Measurements from ENCODE around the gene TSPAN9. TPM values are rescaled to one million over a fixed set of nuclear protein-coding genes. Genes with fewer than 3 reads are reported as not detected.
A peak's percentile ranks its signal among the peaks of the same experiment; 100 is the strongest.

The TSPAN9 gene
- polyA plus RNA-seq, 1 donor (not counting 4 experiments of a cell fraction or from before 2014, with no cell fraction given) = 27.5 TPM

- Histone ChIP-seq H3K27me3 (ENCODE audit: control insufficient read depth, extremely low read depth, insufficient read depth, low read length) (no peaks in the 10 kb centered on the region), H3K79me2 (ENCODE audit: control insufficient read depth, insufficient read depth, low read length) (peaks cover 10% of the 10 kb centered on the region), H3K4me1 (ENCODE audit: control insufficient read depth, extremely low read depth, insufficient read depth, low read length) (peaks cover 33% of the 10 kb centered on the region), H4K20me1 (ENCODE audit: control insufficient read depth, extremely low read depth, insufficient read depth, low read length) (no peaks in the 10 kb centered on the region), H3K36me3 (ENCODE audit: control insufficient read depth in 2 of 2, extremely low read depth in 1 of 2, insufficient read depth in 2 of 2, low read length in 2 of 2) (peaks cover 0 to 3% of the 10 kb centered on the region in 2 experiments), H3K9me1 (ENCODE audit: control insufficient read depth, extremely low read depth, insufficient read depth, low read length) (peaks cover 3% of the 10 kb centered on the region), H3K9me3 (ENCODE audit: control insufficient read depth, low read depth, low read length) (no peaks in the 10 kb centered on the region), H3K4me3 (ENCODE audit: control insufficient read depth in 2 of 3, extremely low read depth in 1 of 3, insufficient read depth in 2 of 3, low read depth in 1 of 3, low read length in 3 of 3) (no peak overlapping the region), H2AFZ (ENCODE audit: control insufficient read depth, low read length) (no peak overlapping the region), H3K4me2 (ENCODE audit: control insufficient read depth, extremely low read depth, insufficient read depth, low read depth, low read length) (no peak overlapping the region), H3K9ac (ENCODE audit: control insufficient read depth, extremely low read depth, insufficient read depth, low read length) (no peak overlapping the region), H3K27ac (ENCODE audit: control insufficient read depth, insufficient read depth, low read length) (no peak overlapping the region)
- no peak for TF ChIP-seq EZH2 (IDR thresholded peaks at IDR 0.05; ENCODE audit: low read length)
- no peak for TF ChIP-seq CTCF (optimal IDR thresholded peaks at IDR 0.05 in 1 of 3, IDR thresholded peaks at IDR 0.05 in 1 of 3, conservative IDR thresholded peaks at IDR 0.05 in 1 of 3; ENCODE audit: extremely low read depth in 1 of 3, insufficient read depth in 2 of 3, low read length in 3 of 3)
- FAIRE-seq (peak; percentile 72), DNase-seq (ENCODE audit: low read depth, low spot score) (no peak)
- dilution Hi-C loops (cut with MboI; ENCODE audit: extremely low pct_ligation_motif_present, low sequenced_read_pairs) = no loop called here
Measured at GRCh38 chr12:3107954-3108353, 30.8 kb downstream of the TSPAN9 start.

GRCh38 chr12:3110578-3110977 lies 33.4 kb downstream of the TSPAN9 start:
- dilution Hi-C loops (cut with MboI; ENCODE audit: extremely low pct_ligation_motif_present, low sequenced_read_pairs) = no loop called here

More at GRCh38 chr12:3110578-3110977, 33.4 kb downstream of the TSPAN9 start:
- H3K9me3 ChIP-seq (ENCODE audit: control insufficient read depth, low read depth, low read length) = no peaks in the 10 kb centered on the region
- peaks cover 3 to 5% of the 10 kb centered on the region in 2 experiments for H3K36me3 ChIP-seq (ENCODE audit: control insufficient read depth in 2 of 2, extremely low read depth in 1 of 2, insufficient read depth in 2 of 2, low read length in 2 of 2)
- H3K27ac ChIP-seq (ENCODE audit: control insufficient read depth, insufficient read depth, low read length) = no peak overlapping the region
- peaks cover 5% of the 10 kb centered on the region for H3K79me2 ChIP-seq (ENCODE audit: control insufficient read depth, insufficient read depth, low read length)
- DNase-seq (ENCODE audit: low read depth, low spot score) (no peak), FAIRE-seq (no peak)
- peaks cover 3% of the 10 kb centered on the region for H3K9me1 ChIP-seq (ENCODE audit: control insufficient read depth, extremely low read depth, insufficient read depth, low read length)
- no peak overlapping the region for H3K9ac ChIP-seq (ENCODE audit: control insufficient read depth, extremely low read depth, insufficient read depth, low read length)
- H3K4me1 ChIP-seq (ENCODE audit: control insufficient read depth, extremely low read depth, insufficient read depth, low read length) = peaks cover 16% of the 10 kb centered on the region
- no peak for TF ChIP-seq EZH2 (IDR thresholded peaks at IDR 0.05; ENCODE audit: low read length)
- TF ChIP-seq CTCF (optimal IDR thresholded peaks at IDR 0.05 in 1 of 3, IDR thresholded peaks at IDR 0.05 in 1 of 3, conservative IDR thresholded peaks at IDR 0.05 in 1 of 3; ENCODE audit: extremely low read depth in 1 of 3, insufficient read depth in 2 of 3, low read length in 3 of 3) = no peak
- H2AFZ ChIP-seq (ENCODE audit: control insufficient read depth, low read length) = no peak overlapping the region
- H3K4me3 ChIP-seq (ENCODE audit: control insufficient read depth in 2 of 3, extremely low read depth in 1 of 3, insufficient read depth in 2 of 3, low read depth in 1 of 3, low read length in 3 of 3) = no peak overlapping the region
- no peaks in the 10 kb centered on the region for H4K20me1 ChIP-seq (ENCODE audit: control insufficient read depth, extremely low read depth, insufficient read depth, low read length)
- H3K27me3 ChIP-seq (ENCODE audit: control insufficient read depth, extremely low read depth, insufficient read depth, low read length) = no peaks in the 10 kb centered on the region
- no peak overlapping the region for H3K4me2 ChIP-seq (ENCODE audit: control insufficient read depth, extremely low read depth, insufficient read depth, low read depth, low read length)
